AG09309 (cell line): ENCODE data around the gene RAB9B.
A peak's percentile ranks its signal among the peaks of the same experiment; 100 is the strongest.
"Not testable (repeated sequence)": the region's sequence is repeated elsewhere in the genome, so short reads cannot be mapped to it uniquely, and the experiment has no call there.

Experiments
- DNase-seq: peaks from one replicate; pipeline ENCODE4 v3.0.0-alpha.2; 2010; ENCODE audit warnings: low read depth
- H3K4me3 ChIP-seq: 2 replicates; pipeline ENCODE4 v1.5.1; 2011; ENCODE audit warnings: mild to moderate bottlenecking, low read depth, low read length, moderate library complexity; ENCODE audit not compliant: control insufficient read depth
- CTCF ChIP-seq: IDR thresholded peaks from 2 replicates; pipeline ENCODE4 v1.5.1; 2011; ENCODE audit warnings: mild to moderate bottlenecking, low read depth, low read length, inconsistent platforms; ENCODE audit not compliant: insufficient read depth, control insufficient read depth; ENCODE audit errors: missing control alignments

RAB9B gene

GRCh38 chrX:103831342-103831802 is 685 bp downstream of the RAB9B start:
- no peak for DNase-seq
- H3K4me3 ChIP-seq: peak overlapping the region; percentile 36
- no peak for TF ChIP-seq CTCF

- TF ChIP-seq CTCF: no peak
- H3K4me3 ChIP-seq: no peak overlapping the region
- DNase-seq: no peak
Observed at GRCh38 chrX:103830848-103831247, 1.2 kb downstream of the RAB9B start.

GRCh38 chrX:103828529-103828928 is 3.5 kb downstream of the RAB9B start:
- no peak overlapping the region for H3K4me3 ChIP-seq
- TF ChIP-seq CTCF: no peak
- DNase-seq: no peak

GRCh38 chrX:103825881-103826280 is 6.2 kb downstream of the RAB9B start:
- no peak for TF ChIP-seq CTCF
- no peak overlapping the region for H3K4me3 ChIP-seq
- no peak for DNase-seq

- no peak for DNase-seq
- no peak overlapping the region for H3K4me3 ChIP-seq
Observed at GRCh38 chrX:103823591-103823990, 8.5 kb downstream of the RAB9B start.

GRCh38 chrX:103820802-103821201 is 11.3 kb downstream of the RAB9B start:
- not testable (repeated sequence) for DNase-seq, H3K4me3 ChIP-seq

More at GRCh38 chrX:103823591-103823990, 8.5 kb downstream of the RAB9B start:
- TF ChIP-seq CTCF: no peak

GRCh38 chrX:103818842-103819619 is 13.0 kb downstream of the RAB9B start:
- no peak overlapping the region for H3K4me3 ChIP-seq
- no peak for DNase-seq
- no peak for TF ChIP-seq CTCF
